Hypothalamus (tissue), 51 donors: ENCODE data around the gene TAF7L.
A peak's percentile ranks its signal among the peaks of the same experiment; 100 is the strongest.

Source experiments
- DNase-seq, 51 donors: peaks; one replicate each; lab custom pipeline; 2025; lab: John Stamatoyannopoulos, UW

Gene TAF7L

DNA sequence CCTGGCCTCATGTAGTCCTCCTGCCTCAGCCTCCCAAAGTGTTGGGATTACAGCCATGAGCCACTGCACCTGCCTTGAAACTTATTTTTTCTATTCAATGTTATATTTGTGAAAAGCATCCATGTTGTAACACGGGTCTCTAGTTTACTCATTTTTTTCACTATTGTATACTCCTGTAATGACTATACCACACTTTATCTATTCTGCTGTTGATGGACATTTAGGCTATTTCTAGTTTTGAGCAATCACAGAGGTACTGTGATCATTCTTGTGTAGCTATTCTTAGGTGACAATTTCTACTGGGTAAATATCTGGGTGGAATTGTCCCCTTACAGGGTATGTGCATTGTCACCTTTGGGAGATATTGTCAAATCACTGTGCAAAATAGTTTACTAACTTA, 67.9 kb downstream of the TAF7L start:
- DNase-seq: no peak

GRCh38 chrX:101220662-101221260, 70.4 kb downstream of the TAF7L start:
- peak in 1 of 51 donors; percentile 1 for DNase-seq

DNA sequence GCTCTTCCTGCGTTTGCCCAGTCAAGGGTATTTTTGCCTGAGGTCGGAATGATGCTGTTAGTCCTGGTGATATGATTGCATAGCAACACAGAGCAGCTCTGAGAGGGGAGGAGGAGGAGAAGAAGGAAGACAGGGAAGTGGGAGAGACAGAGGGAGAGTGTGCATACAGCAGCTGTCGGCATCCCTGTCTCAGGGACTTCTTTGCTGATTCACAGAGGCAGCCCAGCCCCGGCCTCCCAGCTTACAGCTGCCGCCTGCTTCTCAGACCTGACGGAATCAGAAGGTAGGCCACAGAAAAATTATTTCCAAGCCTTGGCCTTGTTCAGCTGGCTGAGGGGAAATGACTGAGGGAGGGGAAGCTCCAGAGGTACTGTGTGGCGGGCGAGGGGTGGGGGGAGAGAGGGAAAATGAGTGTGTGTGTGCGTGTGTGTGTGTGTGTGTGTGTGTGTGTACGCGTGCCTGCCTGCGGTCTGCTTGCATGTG, 71.2 kb downstream of the TAF7L start:
- peak in 5 of 51 donors; percentile 0 to 15 (median 1) for DNase-seq

- no peak for DNase-seq
Measured at GRCh38 chrX:101219116-101219863, 71.8 kb downstream of the TAF7L start, which contains the start of gene DRP2. DRP2 (plus strand) TSS chrX:101219786; CDS start chrX:101231648, 11,862 bp downstream.
